ENCODE measurements around the gene UBE3C.
A peak's percentile ranks its signal among the peaks of the same experiment; 100 is the strongest.
"Not testable (repeated sequence)": the region's sequence is repeated elsewhere in the genome, so short reads cannot be mapped to it uniquely, and the experiment has no call there.

UBE3C gene

DNA sequence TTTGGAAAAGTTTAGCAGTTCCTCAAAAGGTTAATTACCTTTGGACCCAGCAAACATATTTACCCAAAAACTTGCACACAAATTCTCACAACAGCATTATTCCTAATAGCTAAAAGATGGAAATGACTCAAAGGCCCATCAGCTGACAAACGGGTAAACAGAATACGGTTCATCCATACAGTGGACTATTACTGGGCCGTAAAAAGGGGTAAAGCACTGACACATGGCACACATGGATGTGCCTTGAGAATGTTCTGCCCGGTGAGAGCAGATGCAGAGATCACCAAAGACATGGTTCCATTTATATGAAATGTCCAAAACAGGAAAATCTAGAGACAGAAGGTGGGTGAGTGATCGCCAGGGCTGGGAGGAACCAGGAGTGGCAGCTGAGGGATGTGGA is 102.9 kb downstream of the UBE3C start:
- no peak for DNase-seq

DNA sequence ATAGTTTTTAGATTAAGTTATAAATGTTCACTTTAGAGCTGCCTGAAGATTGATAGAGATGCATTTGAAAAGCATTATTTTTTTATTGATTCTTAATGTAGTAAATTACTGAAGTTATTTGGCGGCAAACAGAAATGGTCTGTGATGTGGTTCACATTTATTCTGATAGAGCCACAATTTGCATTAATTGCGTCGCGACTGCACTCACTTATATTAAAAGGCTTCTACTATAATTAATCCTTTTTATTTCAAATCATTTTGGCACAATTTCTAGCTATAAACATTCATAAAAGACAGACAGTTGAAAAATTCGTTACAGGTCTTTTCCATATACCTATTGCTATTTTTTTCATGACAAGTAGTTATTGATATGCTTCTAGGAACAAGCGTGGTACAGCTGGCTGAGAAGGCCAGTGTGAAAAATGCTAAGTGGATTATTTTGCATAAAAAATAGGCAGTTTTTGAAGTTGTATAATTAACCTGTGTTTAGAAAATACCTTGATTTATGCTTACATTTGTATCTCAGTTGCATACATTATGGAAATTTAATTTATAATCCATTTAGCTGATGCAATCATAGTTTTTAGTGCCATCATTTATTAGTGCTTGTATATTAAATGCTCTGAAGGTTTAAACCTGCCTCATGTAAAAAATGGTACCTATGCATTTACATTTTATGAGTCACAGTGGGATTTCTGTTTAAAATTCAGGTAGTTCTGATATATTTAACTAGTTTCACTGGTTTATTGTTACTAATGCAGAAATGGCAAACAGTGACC is 106.0 kb downstream of the UBE3C start:
- DNase-seq = no peak

DNA sequence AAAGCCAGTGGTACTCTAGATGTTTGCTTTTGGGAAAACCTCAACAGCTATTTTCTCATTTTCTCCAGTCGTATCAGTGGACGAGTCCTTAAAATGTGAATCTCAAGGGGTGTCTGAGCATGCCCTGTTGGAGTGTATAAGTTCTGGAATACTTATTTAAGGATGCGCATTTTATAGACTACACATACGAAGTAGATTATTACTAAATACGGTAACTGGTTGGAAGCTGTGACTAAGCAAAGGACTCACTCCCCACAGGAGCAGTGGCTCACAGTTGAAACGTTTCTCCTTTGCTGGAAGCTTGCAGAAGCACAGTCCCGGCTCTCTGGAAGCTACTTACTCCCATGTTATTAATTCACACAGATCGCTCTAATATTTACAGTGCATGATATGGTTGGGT is 107.3 kb downstream of the UBE3C start:
- DNase-seq = no peak

DNA sequence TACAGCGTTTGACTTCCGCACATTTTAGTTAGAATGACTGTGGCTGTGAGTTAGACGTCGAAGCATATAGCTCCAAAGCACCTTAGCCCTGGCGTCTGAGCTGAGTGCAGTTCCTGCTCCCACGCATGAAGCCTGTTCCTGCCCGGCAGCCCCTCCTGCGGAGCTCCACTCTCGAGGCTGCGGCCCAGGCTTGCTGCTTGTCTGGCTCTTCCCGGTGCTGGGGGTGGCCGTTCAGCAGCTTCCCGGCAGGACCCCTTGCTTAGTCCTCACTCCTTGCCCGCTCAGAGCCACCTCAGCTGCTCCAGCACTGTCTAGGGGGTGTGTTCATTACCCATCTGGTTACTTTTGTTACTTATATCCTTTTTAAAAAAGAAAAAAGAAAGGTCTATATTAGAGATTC is 109.9 kb downstream of the UBE3C start:
- DNase-seq = no peak

DNA sequence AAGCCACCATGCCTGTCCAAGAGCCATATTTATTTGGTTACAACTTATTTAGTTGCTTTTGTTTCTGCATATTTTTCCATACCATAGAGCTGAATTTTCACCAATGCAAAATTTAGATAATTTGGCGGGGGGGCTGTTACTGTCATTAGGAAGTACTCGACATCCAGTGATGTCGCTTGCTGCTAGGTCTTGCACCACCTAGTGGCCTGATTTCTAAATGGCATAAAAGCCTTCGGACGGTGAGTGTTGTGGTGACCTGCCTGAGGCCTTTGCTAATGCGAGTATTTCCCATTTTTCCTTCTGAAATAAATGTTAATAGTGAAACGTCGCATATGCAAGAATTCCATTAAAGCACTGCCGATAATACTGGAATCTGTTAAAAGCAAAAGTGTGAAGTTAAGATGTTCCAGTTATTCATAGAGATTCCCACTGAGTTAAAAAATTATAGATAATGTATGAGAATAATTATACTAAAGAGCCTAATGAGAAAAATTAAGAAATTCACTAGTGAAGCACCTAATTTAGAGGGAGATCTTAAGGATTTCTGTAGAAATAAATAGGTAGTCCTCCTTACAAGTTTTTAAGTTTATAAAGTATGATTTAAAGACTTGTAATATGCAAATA is 112.0 kb downstream of the UBE3C start:
- DNase-seq = peak; percentile 53

DNA sequence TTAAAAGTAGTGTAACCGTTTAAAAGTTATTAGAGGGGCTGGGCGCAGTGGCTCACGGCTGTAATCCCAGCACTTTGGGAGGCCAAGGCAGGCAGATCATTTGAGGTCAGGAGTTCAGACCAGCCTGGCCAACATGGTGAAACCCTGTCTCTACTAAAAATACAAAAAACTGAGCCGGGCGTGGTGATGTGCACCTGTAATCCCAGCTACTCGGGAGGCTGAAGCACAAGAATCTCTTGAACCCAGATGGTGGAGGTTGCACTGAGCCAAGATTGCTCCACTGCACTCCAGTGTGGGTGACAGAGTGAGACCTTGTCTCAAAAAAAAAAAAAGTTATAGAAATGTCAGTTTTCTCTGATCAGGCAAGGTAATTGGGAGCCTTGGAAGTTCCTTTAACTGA is 113.1 kb downstream of the UBE3C start:
- not testable (repeated sequence) for DNase-seq

DNA sequence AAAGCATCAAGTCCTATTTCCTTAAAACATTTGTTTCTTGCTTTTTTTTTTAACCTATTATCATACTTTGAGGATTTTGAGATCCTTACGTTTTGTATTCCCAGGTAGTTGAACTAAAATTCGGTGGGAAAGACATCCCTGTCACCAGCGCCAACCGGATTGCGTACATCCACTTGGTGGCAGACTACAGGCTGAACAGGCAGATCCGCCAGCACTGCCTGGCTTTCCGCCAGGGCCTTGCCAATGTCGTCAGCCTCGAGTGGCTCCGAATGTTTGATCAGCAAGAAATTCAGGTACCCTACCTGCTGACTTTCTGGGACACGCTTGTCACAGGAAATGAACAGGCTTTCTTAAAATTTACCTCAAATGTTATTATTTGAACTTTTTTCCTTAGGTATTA is 115.1 kb downstream of the UBE3C start:
- DNase-seq = no peak

DNA sequence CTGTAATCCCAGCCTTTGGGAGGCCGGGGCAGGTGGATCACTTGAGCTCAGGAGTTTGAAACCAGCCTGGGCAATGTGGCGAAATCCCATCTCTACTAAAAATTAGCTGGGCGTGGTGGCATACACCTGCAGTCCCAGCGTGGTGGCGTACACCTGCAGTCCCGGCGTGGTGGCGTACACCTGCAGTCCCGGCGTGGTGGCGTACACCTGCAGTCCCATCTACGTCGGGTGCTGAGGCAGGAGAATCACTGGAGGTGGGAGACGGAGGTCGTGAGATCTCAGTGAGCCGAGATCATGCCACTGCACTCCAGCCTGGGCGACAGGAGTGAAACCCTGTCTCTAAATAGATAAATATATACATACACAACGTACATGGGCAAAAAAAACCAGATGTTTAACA is 116.1 kb downstream of the UBE3C start:
- not testable (repeated sequence) for DNase-seq

DNA sequence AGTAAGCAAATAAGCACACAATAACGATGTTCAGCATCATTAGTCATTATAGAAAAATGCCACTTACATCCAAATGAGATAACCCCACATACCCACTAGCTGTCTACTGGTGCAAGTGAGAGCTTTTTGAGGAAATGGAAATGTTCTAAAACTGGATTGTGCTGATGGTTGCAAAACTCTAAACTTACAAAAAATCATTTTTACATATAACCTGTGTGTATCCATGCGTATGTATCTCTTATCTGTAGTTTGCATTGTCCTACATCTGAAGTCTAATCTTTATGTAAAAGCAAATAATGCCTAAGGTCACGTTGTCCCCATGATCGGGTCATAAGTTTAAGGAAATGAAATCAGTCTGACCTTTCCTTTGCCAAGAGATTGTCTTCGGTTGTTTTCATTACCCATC is 116.5 kb downstream of the UBE3C start:
- no peak for DNase-seq

DNA sequence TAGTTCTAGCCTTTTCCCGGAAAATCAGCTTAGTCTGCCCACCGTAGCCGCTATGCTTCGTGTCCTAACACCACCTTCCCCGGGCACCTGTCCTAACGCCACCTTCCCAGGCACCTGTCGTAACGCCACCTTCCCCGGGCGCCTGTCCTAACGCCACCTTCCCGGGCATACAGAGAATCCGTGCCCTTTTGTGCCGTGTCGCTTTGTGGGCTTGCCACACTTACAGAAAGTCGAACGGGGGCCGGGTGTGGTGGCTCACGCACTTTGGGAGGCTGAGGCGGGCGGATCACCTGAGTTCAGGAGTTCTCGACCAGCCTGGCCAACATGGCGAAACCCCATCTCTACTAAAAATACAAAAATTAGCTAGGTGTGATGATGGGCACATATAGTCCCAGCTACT is 124.4 kb downstream of the UBE3C start:
- no peak for DNase-seq

DNA sequence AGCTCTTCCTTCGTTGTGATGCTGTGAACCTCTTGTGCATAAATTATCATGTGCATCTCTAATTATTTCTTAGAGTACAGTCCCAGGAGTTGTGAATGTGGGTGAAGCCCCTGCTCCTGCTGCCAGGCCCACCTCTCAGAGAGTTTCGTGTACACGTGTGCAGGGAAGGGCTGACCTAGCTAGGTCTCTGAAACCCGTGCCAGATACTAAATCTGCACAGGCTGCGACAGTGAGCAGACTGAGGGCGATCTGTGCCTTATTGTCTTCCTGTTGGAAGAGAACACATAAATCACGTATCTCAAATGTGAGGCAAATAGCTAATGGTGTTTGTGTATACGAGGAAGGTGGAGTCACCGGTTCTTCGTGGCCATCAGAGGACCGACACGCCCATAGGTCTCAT is 126.3 kb downstream of the UBE3C start:
- DNase-seq = no peak

DNA sequence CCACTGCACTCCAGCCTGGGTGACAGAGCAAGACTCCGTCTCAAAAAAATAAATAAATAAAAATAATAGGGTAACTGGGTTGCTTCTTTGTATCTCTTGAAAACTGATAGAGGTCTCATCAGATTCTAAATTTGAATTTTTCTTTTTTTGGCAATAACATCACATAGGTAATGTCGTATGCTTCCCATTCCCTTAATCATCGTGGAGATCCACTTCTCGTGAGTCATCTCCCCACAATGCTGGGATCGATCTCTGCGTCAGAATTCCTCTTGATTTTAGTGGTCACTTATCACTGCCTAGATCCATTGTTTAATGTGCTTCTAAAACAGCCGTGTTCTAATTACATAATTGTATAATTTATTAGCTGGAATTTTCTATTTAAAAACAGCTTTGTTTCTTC is 127.5 kb downstream of the UBE3C start:
- no peak for DNase-seq

DNA sequence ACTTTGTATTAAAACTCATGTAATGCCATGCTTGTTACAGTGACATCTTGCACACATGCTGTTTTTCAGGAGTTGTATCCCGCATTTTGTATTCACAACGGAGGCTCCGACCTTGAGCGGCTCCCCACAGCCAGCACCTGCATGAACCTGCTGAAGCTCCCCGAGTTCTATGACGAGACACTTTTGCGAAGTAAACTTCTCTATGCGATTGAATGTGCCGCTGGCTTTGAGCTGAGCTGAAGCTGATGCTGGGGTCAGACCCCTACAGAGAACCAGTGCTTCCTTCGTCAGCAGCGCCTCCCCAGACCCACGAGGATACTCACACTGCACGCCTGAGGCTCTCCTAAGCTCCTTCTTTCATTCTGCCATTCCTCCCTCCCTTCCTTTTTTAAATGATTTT is 128.8 kb downstream of the UBE3C start:
- DNase-seq = no peak

DNA sequence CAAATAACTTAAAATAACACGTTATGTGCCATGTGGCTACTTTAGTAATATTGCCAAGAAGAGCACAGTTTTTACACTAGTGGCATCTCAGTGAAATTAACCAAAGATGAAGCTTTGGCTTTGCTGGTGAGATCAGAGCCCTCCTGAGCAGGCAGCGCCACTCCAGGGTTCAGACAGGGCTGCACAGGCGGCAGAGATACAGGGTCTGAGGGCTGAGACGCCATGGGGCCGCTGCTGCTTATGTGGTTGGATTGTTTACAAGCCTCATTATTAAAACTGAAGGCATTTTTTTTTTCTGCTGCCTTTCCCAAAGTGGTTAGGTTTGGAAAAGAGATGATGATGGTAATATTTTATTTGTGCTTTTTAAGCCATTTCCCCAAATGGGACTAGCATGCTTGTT is 129.2 kb downstream of the UBE3C start:
- no peak for DNase-seq

DNA sequence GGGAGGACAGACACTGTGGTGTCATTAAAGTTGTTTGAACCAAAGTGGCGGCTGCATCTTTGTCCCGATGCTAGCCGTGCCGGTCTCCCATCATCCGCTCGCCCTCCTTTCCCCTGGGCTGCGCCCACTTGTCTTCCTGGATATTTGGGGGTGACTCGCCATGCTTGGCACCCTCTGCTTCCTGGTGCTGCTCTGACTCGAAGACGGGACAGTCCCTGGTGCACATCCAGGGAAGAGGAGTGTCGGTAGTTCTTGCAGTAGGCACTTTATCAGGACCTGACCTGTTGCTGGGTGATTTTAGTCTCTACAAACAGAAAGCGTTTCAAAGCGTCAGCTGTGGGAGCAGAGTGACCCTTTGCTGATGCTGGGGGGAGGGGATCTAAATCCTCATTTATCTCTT is 129.8 kb downstream of the UBE3C start:
- DNase-seq = no peak

DNA sequence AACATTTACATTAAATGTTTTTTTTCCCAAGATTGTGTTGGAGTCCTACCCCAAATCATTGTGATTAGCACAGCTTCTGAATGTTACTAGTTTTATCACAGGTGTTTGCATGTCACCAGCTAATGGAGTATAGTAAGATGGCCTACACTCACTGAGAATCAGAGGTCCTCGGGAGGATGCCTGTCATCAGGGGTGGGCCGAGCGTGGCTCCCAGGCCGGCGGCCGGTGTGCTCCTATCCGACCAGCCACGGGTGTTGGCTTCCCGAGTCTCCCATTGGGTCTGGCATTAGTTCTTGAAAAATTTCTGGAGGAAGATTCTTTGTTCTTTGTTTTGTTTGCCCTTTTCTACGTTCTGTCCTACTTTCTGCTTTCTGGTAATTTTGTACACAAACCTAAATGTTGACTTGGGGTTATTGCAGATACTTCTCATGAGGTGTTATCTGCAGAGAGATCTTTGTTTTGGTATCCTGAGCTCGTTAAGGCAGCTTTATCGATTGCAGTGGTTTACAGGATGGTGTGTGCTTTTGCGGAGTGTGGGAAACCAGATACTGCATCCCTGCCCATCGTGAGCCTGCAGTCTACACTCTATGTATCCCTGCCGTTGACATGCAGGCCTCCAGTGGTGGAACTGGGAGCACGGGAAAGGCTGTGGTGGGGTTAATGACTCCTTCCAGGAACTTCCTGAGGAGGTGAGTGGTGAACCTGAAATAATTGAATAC is 130.8 kb downstream of the UBE3C start:
- no peak for DNase-seq

DNA sequence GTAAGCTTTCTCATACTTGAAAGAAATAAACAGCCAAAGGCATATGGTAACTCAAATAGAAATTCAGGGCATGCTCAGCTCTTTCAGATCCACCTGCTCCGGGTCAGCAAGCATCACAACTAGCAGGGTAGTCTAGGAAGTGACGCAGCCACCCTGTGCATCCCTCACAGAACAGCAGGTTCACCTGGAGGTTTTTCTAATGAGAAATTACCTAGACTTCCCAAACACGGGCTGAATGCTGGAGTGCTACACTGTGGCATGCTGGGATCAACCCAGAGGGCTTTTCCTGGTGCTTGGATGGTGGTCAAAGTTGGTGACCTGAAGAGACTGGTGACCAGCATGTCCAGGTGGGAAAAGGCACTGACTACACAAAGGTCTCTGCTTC is 131.3 kb downstream of the UBE3C start:
- DNase-seq = no peak

DNA sequence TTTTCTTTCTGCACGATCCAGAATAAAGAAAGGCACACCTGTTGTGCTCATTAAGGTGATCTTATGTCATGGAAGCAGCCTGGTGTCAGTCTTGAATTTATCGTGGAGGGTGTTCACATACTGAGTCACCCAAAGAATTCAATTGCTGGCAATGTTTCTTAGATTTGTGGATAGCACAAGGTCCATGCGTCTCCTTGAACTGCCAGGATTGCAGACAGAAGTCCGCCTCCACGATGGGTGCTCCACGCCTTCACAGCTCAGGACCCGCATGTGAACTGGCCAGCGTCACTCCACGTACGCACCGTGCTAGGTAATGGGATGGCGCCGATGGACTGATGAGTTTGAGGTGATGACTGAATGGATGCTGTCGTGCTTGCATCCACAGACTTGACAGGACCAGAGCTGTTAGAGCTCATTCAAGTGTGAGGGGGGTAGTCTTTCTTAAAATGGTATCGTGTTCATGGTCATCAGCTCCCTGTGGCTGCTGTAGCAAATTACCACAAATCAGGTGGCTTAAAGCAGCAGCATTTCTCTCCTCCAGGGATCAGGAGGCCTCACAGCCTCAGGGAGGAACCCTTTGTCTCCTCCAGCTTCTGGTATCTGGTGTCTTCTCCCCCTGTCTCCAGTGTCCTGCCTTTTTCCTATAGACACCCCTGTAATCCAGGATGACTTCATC is 132.7 kb downstream of the UBE3C start:
- no peak for DNase-seq

DNA sequence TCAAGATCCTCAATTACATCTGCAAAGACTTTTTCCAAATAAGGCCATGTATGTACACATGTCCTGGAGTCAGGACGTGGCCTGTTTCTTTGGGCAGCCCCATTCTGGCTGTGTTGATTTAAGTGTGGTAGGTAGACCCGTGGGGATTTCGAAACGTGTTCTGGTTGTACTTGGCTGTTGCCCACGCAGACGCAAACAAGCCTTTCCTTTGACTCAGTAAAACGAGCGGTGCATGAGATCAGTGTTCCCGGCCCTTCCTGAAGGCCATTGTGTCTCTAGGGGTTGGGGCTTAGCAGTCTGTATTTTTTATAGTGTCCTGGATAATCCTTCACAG is 133.2 kb downstream of the UBE3C start:
- DNase-seq = no peak

DNA sequence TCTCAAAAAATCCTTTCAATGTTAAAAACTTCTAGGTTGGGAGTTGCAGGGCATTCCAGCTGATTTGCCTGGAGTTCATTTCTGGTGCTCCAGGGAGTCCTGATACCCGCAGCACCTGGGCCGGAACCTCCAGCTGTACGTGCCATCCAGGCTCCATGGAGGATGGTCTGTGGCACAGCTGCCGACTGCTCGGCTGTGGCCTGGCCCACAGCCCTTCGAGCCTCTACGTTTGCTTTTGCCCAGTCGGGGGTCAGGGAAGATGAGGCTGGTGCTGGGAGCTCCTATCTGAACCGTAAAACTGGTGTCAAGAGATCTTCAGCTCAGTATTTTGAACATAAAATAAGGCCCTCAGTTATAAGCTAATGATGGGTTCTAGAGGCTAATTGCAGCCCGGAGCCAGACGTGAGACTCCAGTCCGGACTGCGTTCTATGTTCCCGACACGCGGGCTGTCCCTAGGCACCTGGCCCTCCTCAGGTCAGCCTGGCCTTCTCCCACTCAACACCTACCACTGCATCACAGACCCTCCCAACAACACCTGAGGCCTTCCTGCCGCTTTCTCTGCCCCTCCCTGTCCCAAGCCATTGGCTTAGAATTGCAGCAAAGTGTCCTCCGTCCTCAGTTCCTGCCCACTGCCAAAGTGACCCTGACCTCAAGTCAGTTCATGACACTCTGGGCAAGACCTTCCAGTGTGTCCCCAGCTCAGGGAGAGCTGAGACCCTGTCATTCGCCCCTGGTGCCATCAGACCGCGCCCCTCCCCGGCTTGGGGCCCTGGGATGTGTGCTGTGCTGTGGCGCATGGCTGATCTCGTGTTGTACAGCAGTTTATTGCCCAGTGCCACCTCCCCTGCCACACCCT is 133.9 kb downstream of the UBE3C start:
- DNase-seq = no peak

DNA sequence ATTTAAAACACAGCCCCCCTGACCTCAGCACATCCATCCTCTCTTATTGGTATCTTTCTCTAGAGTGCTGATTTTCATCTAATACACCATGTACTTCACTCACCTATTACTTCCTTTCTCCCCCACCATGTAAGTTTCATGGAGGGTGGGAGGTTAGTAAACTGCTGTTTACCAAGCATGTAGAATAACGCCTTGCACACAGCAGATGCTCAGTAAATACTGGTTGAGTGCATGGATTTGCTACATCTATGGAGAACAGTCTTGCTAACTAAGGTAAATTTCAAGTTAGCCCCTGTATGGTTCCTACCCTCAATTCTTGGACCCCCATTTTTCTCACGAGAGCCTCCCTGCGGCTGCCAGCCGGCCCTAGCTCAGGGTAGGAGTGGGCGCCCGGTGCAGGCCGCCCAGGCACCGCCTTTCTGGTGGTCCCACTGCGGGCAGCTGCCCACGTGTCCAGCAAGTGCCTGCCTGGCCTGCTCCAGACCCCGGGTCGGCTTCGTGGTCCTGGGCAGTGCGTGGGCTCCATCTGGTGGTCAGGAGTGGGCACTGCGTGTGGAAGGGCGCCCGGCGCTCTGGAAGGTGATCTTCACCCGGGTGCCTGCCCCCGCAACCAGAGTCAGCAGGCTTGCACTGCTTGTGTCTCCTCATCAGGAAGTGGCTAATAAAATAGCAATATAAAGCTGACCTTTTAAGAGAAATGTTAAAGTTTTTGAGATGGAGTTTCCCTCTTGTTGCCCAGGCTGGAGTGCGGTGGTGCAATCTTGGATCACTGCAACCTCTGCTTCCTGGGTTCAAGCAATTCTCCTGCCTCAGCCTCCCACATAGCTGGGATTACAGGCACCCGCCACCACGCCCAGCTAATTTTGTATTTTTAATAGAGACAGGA is 134.7 kb downstream of the UBE3C start:
- peak; percentile 65 for DNase-seq
